Mucosa of stomach (tissue), 1 donor: Measurements from ENCODE around the gene TWSG1.

Source experiments
- H3K27me3 ChIP-seq: one replicate; pipeline ENCODE4 v1.7.0; 2013; ENCODE audit warnings: mild to moderate bottlenecking, low read length; ENCODE audit not compliant: control insufficient read depth, insufficient read depth
- H3K36me3 ChIP-seq: one replicate; pipeline ENCODE4 v1.7.0; 2013; ENCODE audit warnings: low read length; ENCODE audit not compliant: control insufficient read depth, insufficient read depth
- H3K4me1 ChIP-seq: one replicate; pipeline ENCODE4 v1.7.0; 2013; ENCODE audit warnings: mild to moderate bottlenecking, low read length; ENCODE audit not compliant: control insufficient read depth, insufficient read depth
- H3K4me3 ChIP-seq: one replicate; pipeline ENCODE4 v1.7.0; 2013; ENCODE audit warnings: low read length
- H3K9ac ChIP-seq: one replicate; pipeline ENCODE4 v1.7.0; 2013; ENCODE audit warnings: mild to moderate bottlenecking, low read length, moderate library complexity
- H3K9me3 ChIP-seq: one replicate; pipeline ENCODE4 v1.7.0; 2013; ENCODE audit warnings: mild to moderate bottlenecking, low read length, moderate library complexity; ENCODE audit not compliant: control insufficient read depth
- donor health status: Pancreatic carcinoma.

TWSG1 gene

GRCh38 chr18:9334329-9334972 lies at the start of gene TWSG1:
TWSG1 (plus strand) TSS chr18:9334773; CDS start chr18:9337230, 2,457 bp downstream.
- no peaks in the 10 kb centered on the region for H3K36me3 ChIP-seq

GRCh38 chr18:9285604-9286003 lies 49.0 kb upstream of the TWSG1 start:
- H3K27me3 ChIP-seq = no peaks in the 10 kb centered on the region
- no peak overlapping the region for H3K4me3 ChIP-seq
- H3K9ac ChIP-seq = no peak overlapping the region
- no peaks in the 10 kb centered on the region for H3K9me3 ChIP-seq
- no peaks in the 10 kb centered on the region for H3K4me1 ChIP-seq
- no peaks in the 10 kb centered on the region for H3K36me3 ChIP-seq

More at GRCh38 chr18:9334329-9334972, at the start of gene TWSG1:
- Histone ChIP-seq H3K4me1 (peaks cover 5% of the 10 kb centered on the region), H3K4me3 (peak within 1 kb of the TSS; percentile 93), H3K9ac (peak within 1 kb of the TSS; percentile 76), H3K27me3 (no peaks in the 10 kb centered on the region), H3K9me3 (no peaks in the 10 kb centered on the region)

- H3K27me3 ChIP-seq = no peaks in the 10 kb centered on the region
- H3K9ac ChIP-seq = no peak overlapping the region
- no peaks in the 10 kb centered on the region for H3K4me1 ChIP-seq
- no peaks in the 10 kb centered on the region for H3K36me3 ChIP-seq
- H3K9me3 ChIP-seq = no peaks in the 10 kb centered on the region
- no peak overlapping the region for H3K4me3 ChIP-seq
Observed at GRCh38 chr18:9287036-9287435, 47.5 kb upstream of the TWSG1 start.

GRCh38 chr18:9289698-9290097 lies 44.9 kb upstream of the TWSG1 start:
- no peak overlapping the region for H3K4me3 ChIP-seq
- no peaks in the 10 kb centered on the region for H3K9me3 ChIP-seq
- no peaks in the 10 kb centered on the region for H3K27me3 ChIP-seq
- no peaks in the 10 kb centered on the region for H3K4me1 ChIP-seq
- no peaks in the 10 kb centered on the region for H3K36me3 ChIP-seq
- no peak overlapping the region for H3K9ac ChIP-seq

GRCh38 chr18:9290156-9290555 lies 44.4 kb upstream of the TWSG1 start:
- no peaks in the 10 kb centered on the region for H3K9me3 ChIP-seq
- H3K36me3 ChIP-seq = no peaks in the 10 kb centered on the region
- no peaks in the 10 kb centered on the region for H3K27me3 ChIP-seq
- no peak overlapping the region for H3K9ac ChIP-seq
- no peak overlapping the region for H3K4me3 ChIP-seq
- H3K4me1 ChIP-seq = no peaks in the 10 kb centered on the region

GRCh38 chr18:9292047-9292446 lies 42.5 kb upstream of the TWSG1 start:
- H3K27me3 ChIP-seq = no peaks in the 10 kb centered on the region
- H3K4me1 ChIP-seq = no peaks in the 10 kb centered on the region
- no peaks in the 10 kb centered on the region for H3K36me3 ChIP-seq
- no peak overlapping the region for H3K4me3 ChIP-seq
- H3K9ac ChIP-seq = no peak overlapping the region
- no peaks in the 10 kb centered on the region for H3K9me3 ChIP-seq

- Histone ChIP-seq H3K4me3 (no peak overlapping the region), H3K27me3 (no peaks in the 10 kb centered on the region), H3K9me3 (no peaks in the 10 kb centered on the region), H3K9ac (no peak overlapping the region), H3K36me3 (no peaks in the 10 kb centered on the region), H3K4me1 (no peaks in the 10 kb centered on the region)
Observed at GRCh38 chr18:9293948-9294347, 40.6 kb upstream of the TWSG1 start.

- no peaks in the 10 kb centered on the region for H3K9me3 ChIP-seq
- no peak overlapping the region for H3K4me3 ChIP-seq
- H3K27me3 ChIP-seq = no peaks in the 10 kb centered on the region
- H3K4me1 ChIP-seq = no peaks in the 10 kb centered on the region
- H3K9ac ChIP-seq = no peak overlapping the region
- no peaks in the 10 kb centered on the region for H3K36me3 ChIP-seq
Observed at GRCh38 chr18:9296233-9297006, 38.2 kb upstream of the TWSG1 start.

- H3K4me1 ChIP-seq = no peaks in the 10 kb centered on the region
- no peaks in the 10 kb centered on the region for H3K27me3 ChIP-seq
- H3K9ac ChIP-seq = no peak overlapping the region
Observed at GRCh38 chr18:9297007-9297393, 37.6 kb upstream of the TWSG1 start.

GRCh38 chr18:9304388-9305070 lies 30.0 kb upstream of the TWSG1 start:
- no peaks in the 10 kb centered on the region for H3K36me3 ChIP-seq
- H3K9ac ChIP-seq = no peak overlapping the region
- no peaks in the 10 kb centered on the region for H3K4me1 ChIP-seq
- H3K4me3 ChIP-seq = no peak overlapping the region
- H3K27me3 ChIP-seq = no peaks in the 10 kb centered on the region
- H3K9me3 ChIP-seq = no peaks in the 10 kb centered on the region

More at GRCh38 chr18:9297007-9297393, 37.6 kb upstream of the TWSG1 start:
- Histone ChIP-seq H3K9me3 (no peaks in the 10 kb centered on the region), H3K36me3 (no peaks in the 10 kb centered on the region), H3K4me3 (no peak overlapping the region)

GRCh38 chr18:9319333-9319732 lies 15.2 kb upstream of the TWSG1 start:
- Histone ChIP-seq H3K9ac (no peak overlapping the region), H3K4me3 (no peak overlapping the region), H3K27me3 (no peaks in the 10 kb centered on the region), H3K9me3 (peaks cover 3% of the 10 kb centered on the region), H3K36me3 (no peaks in the 10 kb centered on the region), H3K4me1 (no peaks in the 10 kb centered on the region)

- Histone ChIP-seq H3K36me3 (no peaks in the 10 kb centered on the region), H3K4me1 (no peaks in the 10 kb centered on the region), H3K9me3 (peaks cover 3% of the 10 kb centered on the region), H3K4me3 (no peak overlapping the region), H3K9ac (no peak overlapping the region), H3K27me3 (no peaks in the 10 kb centered on the region)
Observed at GRCh38 chr18:9321017-9321452, 13.5 kb upstream of the TWSG1 start.
